ENCODE data around the gene PSMA5.

PSMA5 gene

DNA sequence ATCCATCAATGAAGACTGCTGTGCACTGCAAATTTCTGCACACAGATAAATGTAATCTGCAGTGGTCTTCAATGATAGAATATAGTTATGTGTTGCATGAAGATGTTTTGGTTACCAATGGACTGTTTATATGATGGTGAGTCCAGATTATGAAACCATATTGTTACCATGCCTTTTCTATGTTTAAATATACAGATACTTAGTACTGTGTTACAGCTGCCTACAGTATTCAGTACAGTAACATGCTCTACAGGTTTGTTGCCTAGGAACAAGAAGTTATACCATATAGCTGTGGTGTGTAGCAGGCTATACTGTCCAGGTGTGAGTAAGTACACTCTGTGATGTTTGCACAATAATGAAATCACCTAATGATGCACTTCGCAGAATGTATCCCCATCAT lies 69.3 kb downstream of the PSMA5 start:
- Histone ChIP-seq H3K36me3 (ENCODE audit: control insufficient read depth in 2 of 2, insufficient read depth in 1 of 2, low read length in 2 of 2) (peaks cover 5 to 23% of the 10 kb centered on the region in 2 experiments; a peak in 2 of 3 replicates), H3K9me3 (ENCODE audit: control insufficient read depth, insufficient read depth, low read depth, low read length) (no peaks in the 10 kb centered on the region), H3K4me3 (ENCODE audit: low read depth, low read length) (no peak overlapping the region), H3K4me1 (ENCODE audit: control insufficient read depth, insufficient read depth, low read length) (no peaks in the 10 kb centered on the region), H3K27ac (ENCODE audit: extremely low read depth, low read depth, low read length) (no peak overlapping the region)
- TF ChIP-seq ZNF223 (tag by site-specific recombination; IDR thresholded peaks at IDR 0.05) (no peak), MYNN (tag by site-specific recombination; IDR thresholded peaks at IDR 0.05; ENCODE audit: borderline replicate concordance) (no peak), HOXC10 (CRISPR knock-in tag; IDR thresholded peaks at IDR 0.05) (no peak), ZSCAN23 (tag by site-specific recombination; IDR thresholded peaks at IDR 0.05) (no peak), ZSCAN4 (tag by site-specific recombination; IDR thresholded peaks at IDR 0.05) (no peak), ZNF747 (tag by site-specific recombination; IDR thresholded peaks at IDR 0.05) (no peak), ZNF366 (tag by site-specific recombination; conservative IDR thresholded peaks at IDR 0.05) (no peak), ZBTB48 (tag by site-specific recombination; IDR thresholded peaks at IDR 0.05) (no peak), TCF7L2 (IDR thresholded peaks at IDR 0.05; ENCODE audit: borderline replicate concordance, low read depth, low read length) (no peak), ZNF830 (tag by site-specific recombination; IDR thresholded peaks at IDR 0.05; ENCODE audit: low read depth) (no peak), ZNF302 (tag by site-specific recombination; IDR thresholded peaks at IDR 0.05; ENCODE audit: low read depth) (no peak), ZNF426 (tag by site-specific recombination; IDR thresholded peaks at IDR 0.05) (no peak), ZBTB7A (tag by site-specific recombination; IDR thresholded peaks at IDR 0.05; ENCODE audit: low read depth) (no peak), ZNF48 (tag by site-specific recombination; IDR thresholded peaks at IDR 0.05) (no peak)
- TF ChIP-seq, protein P1, sequence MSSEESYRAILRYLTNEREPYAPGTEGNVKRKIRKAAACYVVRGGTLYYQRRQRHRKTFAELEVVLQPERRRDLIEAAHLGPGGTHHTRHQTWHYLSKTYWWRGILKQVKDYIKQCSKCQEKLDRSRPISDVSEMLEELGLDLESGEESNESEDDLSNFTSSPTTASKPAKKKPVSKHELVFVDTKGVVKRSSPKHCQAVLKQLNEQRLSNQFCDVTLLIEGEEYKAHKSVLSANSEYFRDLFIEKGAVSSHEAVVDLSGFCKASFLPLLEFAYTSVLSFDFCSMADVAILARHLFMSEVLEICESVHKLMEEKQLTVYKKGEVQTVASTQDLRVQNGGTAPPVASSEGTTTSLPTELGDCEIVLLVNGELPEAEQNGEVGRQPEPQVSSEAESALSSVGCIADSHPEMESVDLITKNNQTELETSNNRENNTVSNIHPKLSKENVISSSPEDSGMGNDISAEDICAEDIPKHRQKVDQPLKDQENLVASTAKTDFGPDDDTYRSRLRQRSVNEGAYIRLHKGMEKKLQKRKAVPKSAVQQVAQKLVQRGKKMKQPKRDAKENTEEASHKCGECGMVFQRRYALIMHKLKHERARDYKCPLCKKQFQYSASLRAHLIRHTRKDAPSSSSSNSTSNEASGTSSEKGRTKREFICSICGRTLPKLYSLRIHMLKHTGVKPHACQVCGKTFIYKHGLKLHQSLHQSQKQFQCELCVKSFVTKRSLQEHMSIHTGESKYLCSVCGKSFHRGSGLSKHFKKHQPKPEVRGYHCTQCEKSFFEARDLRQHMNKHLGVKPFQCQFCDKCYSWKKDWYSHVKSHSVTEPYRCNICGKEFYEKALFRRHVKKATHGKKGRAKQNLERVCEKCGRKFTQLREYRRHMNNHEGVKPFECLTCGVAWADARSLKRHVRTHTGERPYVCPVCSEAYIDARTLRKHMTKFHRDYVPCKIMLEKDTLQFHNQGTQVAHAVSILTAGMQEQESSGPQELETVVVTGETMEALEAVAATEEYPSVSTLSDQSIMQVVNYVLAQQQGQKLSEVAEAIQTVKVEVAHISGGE (tag by site-specific recombination; conservative IDR thresholded peaks at IDR 0.05; ENCODE audit: low read depth), result no peak
- TF ChIP-seq, protein P2, sequence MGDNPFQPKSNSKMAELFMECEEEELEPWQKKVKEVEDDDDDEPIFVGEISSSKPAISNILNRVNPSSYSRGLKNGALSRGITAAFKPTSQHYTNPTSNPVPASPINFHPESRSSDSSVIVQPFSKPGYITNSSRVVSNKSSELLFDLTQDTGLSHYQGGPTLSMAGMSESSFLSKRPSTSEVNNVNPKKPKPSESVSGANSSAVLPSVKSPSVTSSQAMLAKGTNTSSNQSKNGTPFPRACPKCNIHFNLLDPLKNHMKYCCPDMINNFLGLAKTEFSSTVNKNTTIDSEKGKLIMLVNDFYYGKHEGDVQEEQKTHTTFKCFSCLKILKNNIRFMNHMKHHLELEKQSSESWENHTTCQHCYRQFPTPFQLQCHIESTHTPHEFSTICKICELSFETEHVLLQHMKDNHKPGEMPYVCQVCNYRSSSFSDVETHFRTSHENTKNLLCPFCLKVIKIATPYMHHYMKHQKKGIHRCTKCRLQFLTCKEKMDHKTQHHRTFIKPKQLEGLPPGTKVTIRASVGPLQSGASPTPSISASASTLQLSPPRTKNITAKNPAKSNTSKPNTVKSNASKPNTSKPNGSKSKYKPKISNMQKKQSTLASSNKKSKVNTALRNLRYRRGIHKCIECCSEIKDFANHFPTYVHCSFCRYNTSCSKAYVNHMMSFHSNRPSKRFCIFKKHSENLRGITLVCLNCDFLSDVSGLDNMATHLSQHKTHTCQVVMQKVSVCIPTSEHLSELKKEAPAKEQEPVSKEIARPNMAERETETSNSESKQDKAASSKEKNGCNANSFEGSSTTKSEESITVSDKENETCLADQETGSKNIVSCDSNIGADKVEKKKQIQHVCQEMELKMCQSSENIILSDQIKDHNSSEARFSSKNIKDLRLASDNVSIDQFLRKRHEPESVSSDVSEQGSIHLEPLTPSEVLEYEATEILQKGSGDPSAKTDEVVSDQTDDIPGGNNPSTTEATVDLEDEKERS (tag by site-specific recombination; IDR thresholded peaks at IDR 0.05), result no peak
- ChIA-PET POLR2A (no interaction called here), CTCF (interaction anchor here (0.6 to 0.8 kb wide), 4 partner anchors 38 to 183 kb away, joined by 3 to 8 read pairs (median 3); no protein-coding TSS in a partner anchor)

- Histone ChIP-seq H3K36me3 (ENCODE audit: control insufficient read depth in 2 of 2, insufficient read depth in 1 of 2, low read length in 2 of 2) (peaks cover 5 to 28% of the 10 kb centered on the region in 2 experiments; a peak in 2 of 3 replicates), H3K9me3 (ENCODE audit: control insufficient read depth, insufficient read depth, low read depth, low read length) (no peaks in the 10 kb centered on the region), H3K4me3 (ENCODE audit: low read depth, low read length) (no peak overlapping the region), H3K4me1 (ENCODE audit: control insufficient read depth, insufficient read depth, low read length) (no peaks in the 10 kb centered on the region), H3K27ac (ENCODE audit: extremely low read depth, low read depth, low read length) (no peak overlapping the region)
- CTCF ChIA-PET, result interaction anchor here (0.6 kb wide), 3 partner anchors 39 to 184 kb away, joined by 3 to 8 read pairs (median 3); no protein-coding TSS in a partner anchor
- POLR2A ChIA-PET, result no interaction called here
- TF ChIP-seq YY2 (tag by site-specific recombination; IDR thresholded peaks at IDR 0.05) (no peak), BCL6B (tag by site-specific recombination; IDR thresholded peaks at IDR 0.05) (no peak), ZNF48 (tag by site-specific recombination; IDR thresholded peaks at IDR 0.05) (no peak)
These were observed 69.7 kb downstream of the PSMA5 start for GRCh38 chr1:109356505-109356904.

Measured in HEK293 (cell line).